Activated CD8-positive, alpha-beta memory T cell treated with anti-CD3 and anti-CD28 coated beads for 24 hours (primary cell): ENCODE measurements around the gene TMEM254.
"Not testable (repeated sequence)": the region's sequence is repeated elsewhere in the genome, so short reads cannot be mapped to it uniquely, and the experiment has no call there.

ENCODE experiments used
- DNase-seq: peaks from one replicate; pipeline ENCODE4 v3.0.0-alpha.2; 2020

The TMEM254 gene

GRCh38 chr10:80077869-80078447 is 507 bp upstream of the TMEM254 start:
- no peak for DNase-seq

- DNase-seq = no peak
Measured at GRCh38 chr10:80079312-80079719, 851 bp downstream of the TMEM254 start.

DNA sequence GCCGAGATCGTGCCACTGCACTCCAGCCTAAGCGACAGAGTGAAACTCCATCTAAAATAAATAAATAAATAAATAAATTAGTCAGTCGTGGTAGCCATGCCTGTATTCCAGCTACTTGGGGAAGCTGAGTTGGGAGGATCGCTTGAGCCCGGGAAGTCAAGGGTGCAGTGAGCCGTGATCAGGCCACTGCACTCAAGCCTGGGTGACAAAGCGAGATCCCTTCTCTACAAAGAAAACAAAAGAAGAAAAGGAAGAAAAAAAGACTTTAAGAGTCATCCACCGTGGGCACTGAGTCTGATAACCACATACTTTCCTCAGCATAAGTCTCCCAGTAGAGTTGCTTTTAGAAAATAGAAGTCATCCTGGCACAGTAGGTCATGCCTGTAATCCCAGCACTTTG is 2.6 kb downstream of the TMEM254 start:
- no peak for DNase-seq

DNA sequence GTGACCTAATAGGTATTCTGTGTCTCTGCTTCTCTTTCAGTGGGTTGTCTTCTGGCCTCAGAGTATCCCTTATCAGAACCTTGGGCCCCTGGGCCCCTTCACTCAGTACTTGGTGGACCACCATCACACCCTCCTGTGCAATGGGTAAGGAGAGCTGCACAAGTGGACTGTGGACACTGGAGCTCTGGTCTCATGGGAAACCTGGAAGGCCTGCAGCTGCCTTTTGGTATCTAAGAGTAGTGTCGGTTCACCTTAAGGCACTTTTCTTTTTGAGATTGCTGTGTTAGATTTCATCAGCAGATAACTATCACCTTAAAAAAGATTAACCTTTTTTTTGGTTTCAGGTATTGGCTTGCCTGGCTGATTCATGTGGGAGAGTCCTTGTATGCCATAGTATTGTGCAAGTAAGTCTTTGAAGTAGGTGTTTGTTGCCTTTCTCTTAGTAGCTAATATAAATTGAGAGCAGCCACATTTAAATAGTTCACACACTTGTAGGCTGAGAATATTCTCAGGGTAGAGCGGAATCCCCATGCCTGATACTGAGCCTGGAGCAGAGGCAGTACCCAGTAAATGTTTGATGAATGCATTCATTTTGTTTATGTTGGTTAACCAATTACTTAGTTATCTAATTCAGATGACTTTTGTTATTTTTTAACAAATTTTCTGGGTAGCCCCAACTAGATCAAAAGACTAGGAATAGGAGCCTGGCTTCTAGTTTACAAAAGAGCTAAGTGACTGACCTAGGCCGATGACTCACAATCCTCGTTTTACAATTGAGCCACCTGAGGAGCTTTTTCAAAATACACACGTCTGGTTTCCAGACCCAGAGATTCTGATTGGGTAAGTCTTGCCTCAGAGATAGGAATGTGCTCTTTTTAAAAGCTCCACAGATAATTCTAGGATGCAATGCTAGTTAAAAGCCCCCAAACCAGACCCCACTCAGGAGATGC is 3.6 kb downstream of the TMEM254 start:
- DNase-seq = no peak

DNA sequence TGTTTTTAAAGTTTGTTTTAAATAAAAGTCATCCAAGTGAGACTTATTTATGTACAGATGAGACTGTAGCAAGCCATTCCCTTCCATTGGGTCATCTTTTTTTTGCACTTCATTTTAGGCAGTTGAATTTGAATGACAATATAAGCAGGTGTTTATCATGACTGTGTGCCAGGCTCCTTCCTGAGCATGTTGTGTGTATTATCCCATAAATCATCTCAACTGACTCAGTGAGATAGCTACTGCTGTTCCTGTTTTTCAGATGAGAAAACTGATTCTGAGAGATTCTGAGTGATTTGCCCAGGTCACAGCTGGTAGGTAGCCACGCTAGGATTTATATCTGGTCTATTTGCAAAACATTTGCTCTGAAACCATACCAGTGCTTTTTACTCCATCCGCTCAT is 11.7 kb downstream of the TMEM254 start:
- no peak for DNase-seq

DNA sequence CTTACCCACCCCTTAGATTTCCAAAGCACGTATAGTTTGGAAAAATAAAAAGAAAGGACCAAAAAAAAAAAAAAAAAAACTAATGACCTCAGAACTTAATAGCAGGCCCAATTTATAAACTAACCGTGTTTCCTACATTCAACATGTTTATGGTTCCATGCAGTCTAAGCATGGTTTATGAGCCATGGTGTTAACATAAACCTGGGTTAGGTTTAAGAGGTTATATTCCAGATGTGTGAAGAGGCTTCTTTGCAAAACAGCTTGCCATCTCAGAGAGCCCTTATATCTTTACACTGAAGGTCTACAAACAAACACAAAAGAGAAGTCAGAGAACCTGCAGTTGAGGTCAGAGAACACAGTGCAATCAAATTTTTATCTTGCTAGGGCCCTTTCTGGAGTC is 15.8 kb downstream of the TMEM254 start:
- DNase-seq = no peak

GRCh38 chr10:80098272-80098671 is 19.8 kb downstream of the TMEM254 start:
- DNase-seq = not testable (repeated sequence)

- not testable (repeated sequence) for DNase-seq
Measured at GRCh38 chr10:80099295-80099694, 20.8 kb downstream of the TMEM254 start.

DNA sequence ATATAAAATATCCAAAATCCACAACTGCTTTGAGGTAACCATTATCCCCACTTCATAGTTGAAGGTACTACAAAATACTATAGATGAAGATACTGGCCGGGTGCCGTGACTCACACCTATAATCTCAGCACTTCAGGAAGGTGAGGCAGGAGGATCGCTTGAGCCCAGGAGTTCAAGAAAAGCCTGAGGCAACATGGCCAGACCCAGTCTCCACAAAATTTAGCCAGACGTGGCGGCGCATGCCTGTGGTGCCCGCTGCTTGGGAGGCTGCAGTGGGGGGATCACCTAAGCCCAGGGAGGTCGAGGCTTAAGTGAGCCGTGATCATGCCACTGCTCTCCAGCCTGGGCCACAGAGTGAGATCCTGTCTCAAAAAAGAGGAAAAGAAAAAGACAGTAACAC is 21.7 kb downstream of the TMEM254 start:
- DNase-seq = no peak

DNA sequence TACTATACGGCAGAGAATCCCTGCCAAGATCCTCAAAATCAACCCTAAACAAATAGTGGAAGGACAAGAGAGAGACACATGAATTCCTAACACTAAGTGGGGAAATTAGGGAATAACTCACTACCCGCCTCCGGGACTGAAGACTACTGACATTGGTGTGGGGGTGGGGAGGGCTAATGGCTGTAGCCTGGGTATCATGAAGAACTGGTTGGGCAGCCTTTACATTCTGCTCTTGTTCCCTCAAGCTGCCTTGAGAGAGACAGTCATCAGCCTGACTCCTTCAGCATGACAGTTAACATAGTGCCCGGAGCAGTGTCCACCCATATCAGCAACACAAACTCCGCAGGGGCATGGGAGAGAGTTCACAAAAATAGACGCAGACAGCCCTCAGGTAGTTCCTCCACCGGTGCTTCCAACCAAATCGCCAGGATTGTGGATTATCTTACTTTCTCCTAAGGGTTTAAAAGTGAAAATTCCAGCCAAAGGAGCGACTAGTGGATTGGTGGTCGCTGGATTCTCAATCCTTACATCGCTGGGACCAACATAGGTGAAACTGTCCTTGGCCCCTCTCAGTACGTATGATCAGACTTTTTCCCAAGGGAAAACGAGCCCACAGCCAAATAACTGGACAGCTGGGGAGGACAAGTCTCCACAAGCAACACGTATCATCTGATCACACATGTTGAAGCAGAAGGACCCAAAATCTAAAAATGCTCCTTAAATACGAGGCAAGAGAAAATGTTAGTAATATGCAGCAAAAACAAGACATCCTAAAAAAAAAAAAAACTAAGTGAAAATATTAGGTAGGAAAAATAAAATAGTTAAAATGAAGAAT is 22.6 kb downstream of the TMEM254 start:
- DNase-seq = no peak

DNA sequence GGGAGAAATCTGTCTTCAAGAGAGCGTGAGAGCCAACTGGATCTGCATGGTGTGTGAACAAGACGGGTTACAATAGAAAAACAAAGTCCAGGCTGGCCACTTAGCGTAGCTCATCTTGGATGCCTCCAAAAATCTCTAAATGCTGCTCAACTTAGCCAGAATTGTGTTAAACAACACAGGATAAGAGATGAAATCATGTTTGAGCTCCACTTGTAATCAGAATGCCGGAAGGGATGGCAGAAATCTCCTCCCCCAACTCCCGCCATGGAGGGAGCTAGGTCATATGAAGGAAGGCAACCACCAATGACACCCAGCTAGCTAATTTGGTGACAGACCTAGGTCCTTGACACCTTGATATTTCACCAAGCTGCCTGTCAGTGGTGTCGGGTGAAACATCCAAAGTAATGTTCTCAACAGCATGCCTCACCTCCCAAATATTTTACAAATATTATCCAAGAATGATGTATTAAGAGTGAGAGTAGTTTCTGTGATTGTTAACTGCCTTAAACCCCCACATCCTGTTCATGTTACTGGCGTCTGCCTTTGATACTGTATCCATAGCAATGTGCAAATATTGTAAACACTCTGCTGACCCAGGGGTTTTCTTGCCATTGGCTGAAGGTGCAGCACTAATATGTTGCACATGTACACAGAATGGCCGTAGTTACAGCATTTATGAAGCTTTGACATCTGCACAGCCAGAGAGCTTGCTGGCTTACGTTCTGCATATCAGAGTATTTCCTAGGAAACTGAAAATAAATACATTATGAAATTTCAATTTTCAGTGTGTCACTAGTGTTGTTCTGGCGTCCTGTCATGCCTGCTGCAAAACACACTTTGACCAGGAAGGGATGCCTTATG is 25.8 kb downstream of the TMEM254 start:
- no peak for DNase-seq

GRCh38 chr10:80108576-80109239 is 30.2 kb downstream of the TMEM254 start:
- no peak for DNase-seq

- no peak for DNase-seq
Measured at GRCh38 chr10:80110986-80111385, 32.5 kb downstream of the TMEM254 start.

DNA sequence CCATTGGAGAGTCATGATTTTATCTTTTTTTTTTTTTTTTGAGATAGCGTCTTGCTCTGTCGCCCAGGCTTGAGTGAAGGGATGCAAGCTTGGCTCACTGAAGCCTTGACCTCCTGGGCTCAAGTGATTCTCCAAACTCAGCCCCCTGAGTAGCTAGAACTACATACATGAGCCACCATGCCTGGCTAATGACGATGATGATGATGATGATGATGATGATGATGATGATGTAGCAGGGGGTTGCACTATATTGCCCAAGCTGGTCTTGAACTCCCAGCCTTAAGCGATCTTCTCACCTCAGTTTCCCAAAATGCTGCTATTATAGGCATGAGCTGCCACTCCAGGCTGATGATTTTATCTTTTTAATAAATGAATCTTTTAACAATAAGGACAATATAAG is 40.2 kb downstream of the TMEM254 start:
- no peak for DNase-seq

DNA sequence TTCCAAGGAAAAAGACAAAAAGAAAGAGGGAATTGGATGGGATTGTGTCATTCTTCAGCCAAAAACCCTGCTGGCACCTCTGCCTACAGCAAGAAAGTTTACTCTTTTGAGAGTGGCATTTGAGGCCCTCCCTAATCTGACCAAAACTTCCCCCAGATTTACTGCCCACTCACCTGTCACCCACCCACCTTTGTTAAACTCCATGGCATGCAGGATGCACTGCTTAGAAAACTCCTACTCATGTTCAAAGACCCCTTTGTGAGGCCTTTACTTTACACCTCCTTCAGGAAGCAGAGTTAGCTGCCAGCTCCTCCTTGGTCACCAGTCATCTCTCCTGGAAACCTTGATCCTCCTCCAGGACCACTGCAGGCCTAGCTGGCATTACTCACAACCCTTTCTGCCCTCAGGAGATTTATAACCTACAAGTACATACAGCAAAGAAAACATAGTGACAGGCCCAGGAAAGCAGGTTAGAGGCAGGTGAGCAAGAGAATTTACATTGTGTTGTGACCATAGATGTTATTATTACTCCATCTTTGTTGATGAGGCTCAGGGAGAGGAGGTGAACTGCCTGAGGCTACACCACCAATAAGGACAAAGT is 43.7 kb downstream of the TMEM254 start:
- no peak for DNase-seq

- DNase-seq = no peak
Measured at GRCh38 chr10:80122746-80123145, 44.3 kb downstream of the TMEM254 start.

GRCh38 chr10:80126876-80127275 is 48.4 kb downstream of the TMEM254 start:
- DNase-seq = no peak

DNA sequence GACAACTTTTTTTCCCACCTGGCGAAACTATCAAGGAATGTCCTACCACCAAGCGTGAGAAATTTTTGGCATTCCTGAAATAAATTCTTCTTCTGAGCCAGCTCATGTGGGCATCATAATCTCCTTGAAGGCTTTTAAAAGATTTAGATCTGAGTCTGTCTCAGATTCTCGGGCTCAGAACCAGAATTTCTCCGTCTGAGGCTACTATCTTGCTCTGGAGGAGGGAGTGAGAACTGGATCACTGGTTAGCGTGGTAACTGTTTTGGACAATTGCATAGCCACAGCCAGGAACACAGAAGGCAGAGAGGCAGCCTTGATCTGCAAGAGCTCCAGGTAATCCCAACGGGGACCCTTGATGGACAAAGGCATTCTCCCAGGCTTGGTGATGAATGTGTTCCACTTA is 53.0 kb downstream of the TMEM254 start:
- DNase-seq = no peak

DNA sequence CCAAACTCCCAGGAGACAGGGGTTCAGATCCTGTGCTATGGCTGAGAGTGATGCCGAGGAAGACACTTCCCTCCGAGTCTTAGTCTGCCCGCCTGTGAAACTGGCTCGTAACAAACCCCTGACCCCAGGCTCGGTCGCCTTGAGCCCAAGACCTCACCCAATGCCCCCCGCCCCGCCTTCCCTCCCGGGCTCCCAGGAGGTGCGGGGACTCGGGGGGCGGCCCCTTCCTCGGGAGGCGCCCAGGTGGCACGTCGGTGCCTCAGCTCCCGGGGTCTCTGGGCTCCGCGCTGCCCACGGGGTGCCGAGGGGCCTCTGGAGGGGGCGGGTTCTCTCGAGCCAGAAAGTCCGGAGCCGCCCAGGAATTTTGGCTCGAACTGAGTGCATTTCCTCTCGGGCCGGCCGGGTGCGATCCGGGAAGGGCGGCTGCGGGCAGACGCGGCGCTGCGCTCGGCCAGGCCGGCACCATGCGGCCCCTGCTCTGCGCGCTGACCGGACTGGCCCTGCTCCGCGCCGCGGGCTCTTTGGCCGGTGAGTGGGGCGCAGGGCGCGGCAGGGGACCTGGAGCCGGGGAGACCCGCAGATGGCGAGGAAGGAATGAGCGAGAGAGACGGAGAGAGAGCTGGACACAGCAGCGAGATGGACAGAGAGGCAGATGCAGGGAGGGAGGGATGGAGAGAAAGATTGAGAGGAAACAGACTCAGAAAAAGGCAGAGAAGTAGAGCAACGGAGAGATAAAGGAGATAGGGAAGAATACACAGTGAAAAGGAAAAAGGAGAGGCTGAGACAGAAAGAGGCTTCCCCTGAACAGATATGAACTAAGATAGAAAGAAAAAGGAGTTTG is 54.1 kb downstream of the TMEM254 start, which contains the start of gene PLAC9:
Gene PLAC9 (plus strand): TSS at position 432 of the 841 bp plus-strand sequence. CDS start 33 bp downstream, at position 465.
- no peak for DNase-seq

DNA sequence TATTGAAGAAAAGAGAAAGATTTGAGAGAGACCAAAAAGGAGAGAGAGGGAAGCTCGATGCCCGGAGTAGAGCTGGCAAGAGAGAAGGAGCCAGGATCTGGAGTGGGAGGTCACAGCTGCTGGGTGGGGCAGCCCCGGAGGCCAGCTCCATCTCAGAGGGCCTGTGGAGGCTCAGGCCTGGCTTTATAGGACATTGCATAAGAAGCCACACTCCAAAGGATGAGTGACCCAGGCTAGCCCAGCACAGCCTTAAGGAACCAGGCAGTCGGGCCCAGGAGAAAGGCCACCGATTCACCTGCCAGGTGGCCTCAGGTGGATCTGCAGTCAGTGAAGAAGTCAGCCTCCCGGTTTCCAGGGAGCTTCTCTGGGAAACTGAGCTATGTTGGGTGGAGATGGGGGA is 54.7 kb downstream of the TMEM254 start:
- DNase-seq = no peak
